ENCODE data around the gene HAVCR1. TPM values are rescaled to one million over a fixed set of nuclear protein-coding genes. Genes with fewer than 3 reads are reported as not detected.

The HAVCR1 gene
- total and polyA plus RNA-seq, 2 of the 13 experiments (the other 11 are each of a cell fraction or from before 2014, with no cell fraction given) = 0.93 to 12.3 TPM

DNA sequence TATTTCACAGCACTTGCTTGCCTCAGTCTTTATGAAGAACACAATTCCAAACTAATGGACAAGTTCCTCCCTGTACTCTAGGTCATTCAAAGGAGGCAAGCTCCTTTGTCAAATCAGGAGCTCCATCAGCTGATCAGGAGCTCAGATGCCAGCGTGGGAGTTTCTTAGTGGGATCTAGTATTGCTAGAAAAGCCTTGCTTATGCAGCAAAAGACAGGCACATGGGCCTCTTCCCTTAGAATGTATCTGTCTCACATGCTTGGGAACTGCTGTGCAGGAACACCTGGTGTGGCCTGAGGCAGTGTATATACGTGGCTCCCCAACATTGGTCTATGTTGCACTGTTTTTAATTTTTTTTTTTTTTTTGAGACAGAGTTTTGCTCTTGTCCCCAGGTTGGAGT, 21.4 kb upstream of the HAVCR1 start:
- intact Hi-C loops (cut with micrococcal nuclease; ENCODE audit: unreplicated experiment) (no loop called here), in situ Hi-C loops (cut with HindIII; ENCODE audit: extremely low pct_ligation_motif_present, low pct_unique_long_range_greater_than_20kb) (no loop called here)
- CTCF ChIA-PET (ENCODE audit: low intra/inter-chr PET ratio, low total read pairs) = no interaction called here
- Histone ChIP-seq H2AFZ (ENCODE audit: low read length) (no peak overlapping the region), H3K4me3 (replicated peaks in 1 of 3; ENCODE audit: insufficient read depth in 1 of 3, low read depth in 2 of 3, low read length in 3 of 3) (no peak overlapping the region), H3K9ac (ENCODE audit: insufficient read depth, low read depth, low read length) (no peak overlapping the region), H3K36me3 (replicated peaks in 1 of 2; ENCODE audit: control insufficient read depth in 1 of 2, insufficient read depth in 2 of 2, low read length in 2 of 2) (no peaks in the 10 kb centered on the region), H3K9me3 (ENCODE audit: low read length) (no peaks in the 10 kb centered on the region), H4K20me1 (ENCODE audit: insufficient read depth, low read length) (no peaks in the 10 kb centered on the region), H3K4me2 (ENCODE audit: low read depth, low read length) (no peak overlapping the region), H3K27ac (ENCODE audit: extremely low read length, insufficient read depth, low read length) (no peak overlapping the region), H3K27me3 (ENCODE audit: control insufficient read depth in 1 of 2, insufficient read depth in 2 of 2, low read length in 2 of 2) (no peaks in the 10 kb centered on the region), H3K4me1 (ENCODE audit: insufficient read depth, low read length) (no peaks in the 10 kb centered on the region), H3K79me2 (ENCODE audit: insufficient read depth, low read length) (no peaks in the 10 kb centered on the region)
- DNase-seq (ENCODE audit: low spot score) (no peak), ATAC-seq (no peak), FAIRE-seq (no peak)
- no TSS peak for BruUV-seq (replicated peaks)
- POLR2A ChIA-PET = no interaction called here
- 60% methylated on average over 2 of the region's 2 CpGs for WGBS (ENCODE audit: low lambda C conversion rate)
- TF ChIP-seq ZNF704 (CRISPR knock-in tag; IDR thresholded peaks at IDR 0.05; ENCODE audit: borderline replicate concordance) (no peak), ATF7-NPFF (CRISPR knock-in tag; IDR thresholded peaks at IDR 0.05; ENCODE audit: low read depth) (no peak), MZF1 (CRISPR knock-in tag; IDR thresholded peaks at IDR 0.05; ENCODE audit: borderline replicate concordance) (no peak), ZNF136 (CRISPR knock-in tag; IDR thresholded peaks at IDR 0.05; ENCODE audit: low read depth) (no peak), ZNF317 (CRISPR knock-in tag; IDR thresholded peaks at IDR 0.05) (no peak), AGO2 (optimal IDR thresholded peaks at IDR 0.05; ENCODE audit: low read depth, low read length) (no peak), GABPA (IDR thresholded peaks at IDR 0.05; ENCODE audit: low read depth, low read length) (no peak), GABPA (CRISPR knock-in tag; IDR thresholded peaks at IDR 0.05; ENCODE audit: low read depth) (no peak), ZFP82 (CRISPR knock-in tag; IDR thresholded peaks at IDR 0.05; ENCODE audit: borderline replicate concordance) (no peak), SNAI1 (CRISPR knock-in tag; IDR thresholded peaks at IDR 0.05; ENCODE audit: borderline replicate concordance) (no peak), GMEB2 (CRISPR knock-in tag; IDR thresholded peaks at IDR 0.05; ENCODE audit: low read depth) (no peak), KDM4B (CRISPR knock-in tag; IDR thresholded peaks at IDR 0.05) (no peak), HES4 (CRISPR knock-in tag; IDR thresholded peaks at IDR 0.05; ENCODE audit: borderline replicate concordance) (no peak), ZBTB21 (CRISPR knock-in tag; IDR thresholded peaks at IDR 0.05) (no peak)
- TF ChIP-seq, protein P1, sequence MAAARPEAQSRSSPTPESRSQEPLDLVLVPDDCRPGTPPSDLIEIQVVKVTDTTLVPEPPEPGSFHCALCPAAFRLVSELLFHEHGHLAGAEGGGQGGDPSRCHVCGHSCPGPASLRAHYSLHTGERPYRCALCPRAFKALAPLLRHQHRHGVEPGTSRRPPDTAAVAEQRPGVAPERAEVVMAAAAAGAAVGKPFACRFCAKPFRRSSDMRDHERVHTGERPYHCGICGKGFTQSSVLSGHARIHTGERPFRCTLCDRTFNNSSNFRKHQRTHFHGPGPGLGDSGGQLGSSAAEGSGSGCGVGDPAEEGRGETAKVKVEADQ (CRISPR knock-in tag; IDR thresholded peaks at IDR 0.05; ENCODE audit: borderline replicate concordance) = no peak
